Esophagus mucosa (tissue), 1 donor: ENCODE data around the gene RGS8. TPM values are rescaled to one million over a fixed set of nuclear protein-coding genes. Genes with fewer than 3 reads are reported as not detected.

Experiments
- ATAC-seq: fragments of 200-7000 bp; cut with Tn5 transposase; one replicate; pipeline ENCODE4 v1.9.1; 2020
- total RNA-seq: library from RNA; stranded (reverse); gene quantifications from one replicate; pipeline ENCODE4 v1.2.4, GENCODE V29; 2023
- donor health status: DM: yes; HTN: yes; CAD: no.

The RGS8 gene
- total RNA-seq, 1 donor from 2014 or later: not detected

- no peak for ATAC-seq
These were observed 14.2 kb downstream of the RGS8 start for GRCh38 chr1:182670032-182670749.

- no peak for ATAC-seq
These were observed 15.1 kb downstream of the RGS8 start for GRCh38 chr1:182669266-182669665.

GRCh38 chr1:182668521-182669054 lies 15.8 kb downstream of the RGS8 start:
- no peak for ATAC-seq

- ATAC-seq: no peak
These were observed 16.4 kb downstream of the RGS8 start for GRCh38 chr1:182667848-182668505.

GRCh38 chr1:182666706-182667105 lies 17.7 kb downstream of the RGS8 start:
- ATAC-seq: no peak

- ATAC-seq: no peak
These were observed 20.1 kb downstream of the RGS8 start for GRCh38 chr1:182664296-182664695.

GRCh38 chr1:182662956-182663355 lies 21.4 kb downstream of the RGS8 start:
- ATAC-seq: no peak

GRCh38 chr1:182662121-182662890 lies 22.1 kb downstream of the RGS8 start:
- peak; percentile 28 for ATAC-seq

GRCh38 chr1:182658055-182658454 lies 26.3 kb downstream of the RGS8 start:
- no peak for ATAC-seq

- ATAC-seq: no peak
These were observed 27.5 kb downstream of the RGS8 start for GRCh38 chr1:182656842-182657397.

GRCh38 chr1:182653986-182654385 lies 30.4 kb downstream of the RGS8 start:
- ATAC-seq: no peak

- no peak for ATAC-seq
These were observed 31.5 kb downstream of the RGS8 start for GRCh38 chr1:182652933-182653332.

- no peak for ATAC-seq
These were observed 33.1 kb downstream of the RGS8 start for GRCh38 chr1:182651339-182651724.

- no peak for ATAC-seq
These were observed 33.6 kb downstream of the RGS8 start for GRCh38 chr1:182650678-182651338.

GRCh38 chr1:182649041-182649440 lies 35.3 kb downstream of the RGS8 start:
- no peak for ATAC-seq

GRCh38 chr1:182646739-182647138 lies 37.6 kb downstream of the RGS8 start:
- ATAC-seq: no peak

- no peak for ATAC-seq
These were observed 39.5 kb downstream of the RGS8 start for GRCh38 chr1:182644886-182645285.

GRCh38 chr1:182643699-182644098 lies 40.7 kb downstream of the RGS8 start:
- peak; percentile 87 for ATAC-seq

GRCh38 chr1:182642461-182642860 lies 41.9 kb downstream of the RGS8 start:
- ATAC-seq: no peak

GRCh38 chr1:182641561-182641960 lies 42.8 kb downstream of the RGS8 start:
- ATAC-seq: no peak

- no peak for ATAC-seq
These were observed 45.1 kb downstream of the RGS8 start for GRCh38 chr1:182639330-182639729.

GRCh38 chr1:182637769-182638168 lies 46.6 kb downstream of the RGS8 start:
- no peak for ATAC-seq
